CD1c-positive myeloid dendritic cell (primary cell): ENCODE measurements around the gene ZBTB4.

Experiments used
- DNase-seq: peaks from one replicate; pipeline ENCODE4 v3.0.0-alpha.2; 2016; ENCODE audit errors: extremely low spot score

ZBTB4 gene

GRCh38 chr17:7440113-7440833, 39.2 kb downstream of the ZBTB4 start:
- DNase-seq = peak; percentile 65

GRCh38 chr17:7439462-7440112, 39.8 kb downstream of the ZBTB4 start, which contains the start of gene FGF11:
TSS of gene FGF11 (plus strand) at chr17:7439512. CDS start at chr17:7439621, 109 bp downstream.
- no peak for DNase-seq

- no peak for DNase-seq
These were observed 40.6 kb downstream of the ZBTB4 start for GRCh38 chr17:7438656-7439460.

- DNase-seq = peak; percentile 71
These were observed 41.3 kb downstream of the ZBTB4 start for GRCh38 chr17:7437950-7438614.

GRCh38 chr17:7437369-7437863, 42.0 kb downstream of the ZBTB4 start:
- no peak for DNase-seq

GRCh38 chr17:7436556-7437368, 42.7 kb downstream of the ZBTB4 start:
- peak; percentile 90 for DNase-seq

- DNase-seq = peak; percentile 78
These were observed 43.5 kb downstream of the ZBTB4 start for GRCh38 chr17:7435676-7436555.

- DNase-seq = no peak
These were observed 47.1 kb downstream of the ZBTB4 start for GRCh38 chr17:7432296-7432695.

GRCh38 chr17:7431231-7431630, 48.2 kb downstream of the ZBTB4 start:
- no peak for DNase-seq

GRCh38 chr17:7429722-7430121, 49.7 kb downstream of the ZBTB4 start:
- DNase-seq = no peak

GRCh38 chr17:7428557-7428956, 50.9 kb downstream of the ZBTB4 start, which contains the start of gene SPEM3:
TSS of gene SPEM3 (plus strand) at chr17:7428857. CDS start at chr17:7428903, 46 bp downstream.
- no peak for DNase-seq

- no peak for DNase-seq
These were observed 51.9 kb downstream of the ZBTB4 start for GRCh38 chr17:7427549-7427948.

GRCh38 chr17:7426896-7427489, 52.4 kb downstream of the ZBTB4 start:
- DNase-seq = no peak

GRCh38 chr17:7426203-7426863, 53.1 kb downstream of the ZBTB4 start:
- DNase-seq = no peak

GRCh38 chr17:7425756-7426155, 53.7 kb downstream of the ZBTB4 start:
- no peak for DNase-seq

- no peak for DNase-seq
These were observed 54.1 kb downstream of the ZBTB4 start, which contains the start of gene SPEM2 for GRCh38 chr17:7425316-7425715. TSS of gene SPEM2 (plus strand) at chr17:7425616. CDS start at chr17:7425689, 73 bp downstream.

- no peak for DNase-seq
These were observed 55.8 kb downstream of the ZBTB4 start for GRCh38 chr17:7423679-7424078.

- DNase-seq = no peak
These were observed 58.2 kb downstream of the ZBTB4 start for GRCh38 chr17:7421186-7421585.
